Astrocyte (in vitro differentiated cells and primary cell): ENCODE data around the gene COL4A4. TPM values are rescaled to one million over a fixed set of nuclear protein-coding genes. Genes with fewer than 3 reads are reported as not detected.

Experiments used
- DNase-seq: peaks from one replicate; pipeline ENCODE4 v3.0.0-alpha.2; 2010; ENCODE audit warnings: low read depth
- FAIRE-seq: peaks from 2 replicates; lab custom pipeline; 2011; peaks lifted over from hg19 to GRCh38; lab: Jason Lieb, UNC
- H2AFZ ChIP-seq: 2 replicates; pipeline ENCODE4 v1.6.0; 2012; ENCODE audit warnings: low read depth, low read length, inconsistent platforms
- H3K27ac ChIP-seq: 2 replicates; pipeline ENCODE4 v1.5.1; 2011; ENCODE audit warnings: low read depth, low read length, inconsistent platforms
- H3K27me3 ChIP-seq: 2 replicates; pipeline ENCODE4 v1.6.0; 2011; ENCODE audit warnings: low read length, inconsistent platforms; ENCODE audit not compliant: insufficient read depth
- H3K36me3 ChIP-seq: 2 replicates; pipeline ENCODE4 v1.5.1; 2011; ENCODE audit warnings: low read length, inconsistent platforms; ENCODE audit not compliant: insufficient read depth
- H3K4me1 ChIP-seq: 2 replicates; pipeline ENCODE4 v1.5.1; 2011; ENCODE audit warnings: low read length, inconsistent platforms; ENCODE audit not compliant: insufficient read depth
- H3K4me2 ChIP-seq: 2 replicates; pipeline ENCODE4 v1.6.0; 2012; ENCODE audit warnings: low read length, inconsistent platforms
- H3K4me3 ChIP-seq: 2 replicates; pipeline ENCODE4 v1.5.1; 2011; ENCODE audit warnings: low read depth, mild to moderate bottlenecking, low read length, inconsistent platforms; ENCODE audit not compliant: insufficient read depth
- H3K79me2 ChIP-seq: 2 replicates; pipeline ENCODE4 v1.6.0; 2012; ENCODE audit warnings: mild to moderate bottlenecking, low read length, inconsistent platforms; ENCODE audit not compliant: insufficient read depth
- H3K9ac ChIP-seq: 2 replicates; pipeline ENCODE4 v1.6.0; 2012; ENCODE audit warnings: mild to moderate bottlenecking, low read length, inconsistent platforms
- H3K9me3 ChIP-seq: 2 replicates; pipeline ENCODE4 v1.5.1; 2012; ENCODE audit warnings: low read depth, mild to moderate bottlenecking, low read length, inconsistent platforms; ENCODE audit not compliant: insufficient read depth
- H4K20me1 ChIP-seq: 2 replicates; pipeline ENCODE4 v1.6.0; 2012; ENCODE audit warnings: low read length, inconsistent platforms; ENCODE audit not compliant: insufficient read depth
- H3K27ac Mint-ChIP-seq: one replicate; pipeline ENCODE4 v1.8.0; 2021; ENCODE audit warnings: mild to moderate bottlenecking, mixed read lengths; ENCODE audit not compliant: unreplicated experiment
- H3K27me3 Mint-ChIP-seq: one replicate; pipeline ENCODE4 v1.8.0; 2021; ENCODE audit warnings: low read depth, mixed read lengths; ENCODE audit not compliant: unreplicated experiment
- H3K36me3 Mint-ChIP-seq: one replicate; pipeline ENCODE4 v1.8.0; 2021; ENCODE audit warnings: low read depth, mixed read lengths; ENCODE audit not compliant: unreplicated experiment
- H3K4me1 Mint-ChIP-seq: one replicate; pipeline ENCODE4 v1.8.0; 2021; ENCODE audit warnings: low read depth, mixed read lengths; ENCODE audit not compliant: unreplicated experiment
- H3K4me3 Mint-ChIP-seq: one replicate; pipeline ENCODE4 v1.8.0; 2021; ENCODE audit warnings: mild to moderate bottlenecking, moderate library complexity, mixed read lengths; ENCODE audit not compliant: unreplicated experiment
- H3K9me3 Mint-ChIP-seq: one replicate; pipeline ENCODE4 v1.8.0; 2021; ENCODE audit warnings: mild to moderate bottlenecking, mixed read lengths; ENCODE audit not compliant: unreplicated experiment
- EZH2 ChIP-seq: IDR thresholded peaks from 2 replicates; pipeline ENCODE4 v1.6.1; 2012; ENCODE audit warnings: mild to moderate bottlenecking, low read length, inconsistent platforms; ENCODE audit not compliant: insufficient read depth
- total RNA-seq: library from RNA; stranded (reverse); gene quantifications from 2 replicates; pipeline ENCODE4 v1.2.1, GENCODE V29; 2021
- TF ChIP-seq, protein P1 (sequence below): IDR thresholded peaks from 2 replicates; pipeline ENCODE4 v1.5.1; 2011; ENCODE audit warnings: low read depth, mild to moderate bottlenecking, inconsistent platforms, low read length, moderate library complexity; ENCODE audit not compliant: insufficient read depth

COL4A4 gene
- total RNA-seq, 1 donor from 2014 or later, result 0.36 TPM

DNA sequence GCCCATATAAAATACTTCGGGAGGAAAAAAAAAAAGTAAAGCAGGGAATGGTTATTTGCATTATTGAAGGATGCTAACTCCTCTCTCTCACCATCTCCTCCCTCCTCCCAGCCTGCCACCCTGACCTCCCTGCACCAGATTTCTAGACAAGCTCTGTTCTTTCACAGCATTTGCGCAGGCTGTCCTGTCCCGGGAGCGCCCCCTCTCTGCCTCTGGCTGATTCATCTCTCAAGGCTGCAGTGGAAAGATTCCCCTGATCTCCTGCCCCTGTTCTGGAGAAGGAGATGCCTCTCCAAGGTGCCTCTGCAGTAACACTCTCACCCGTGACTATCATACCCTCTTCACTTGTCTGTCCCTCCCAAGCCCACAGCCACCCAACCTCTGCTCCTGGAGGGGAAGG is 38.5 kb downstream of the COL4A4 start:
- Histone ChIP-seq H3K27ac (no peak overlapping the region), H3K27me3 (peaks cover 9% of the 10 kb centered on the region), H3K9me3 (no peaks in the 10 kb centered on the region), H4K20me1 (no peaks in the 10 kb centered on the region), H3K4me2 (no peak overlapping the region), H3K9ac (no peak overlapping the region), H2AFZ (no peak overlapping the region), H3K79me2 (no peaks in the 10 kb centered on the region), H3K4me1 (no peaks in the 10 kb centered on the region), H3K36me3 (no peaks in the 10 kb centered on the region), H3K4me3 (no peak overlapping the region)
- Mint-ChIP-seq H3K27ac (no peak overlapping the region), H3K36me3 (no peaks in the 10 kb centered on the region), H3K4me3 (no peak overlapping the region), H3K4me1 (no peaks in the 10 kb centered on the region), H3K27me3 (peaks cover 11% of the 10 kb centered on the region), H3K9me3 (no peaks in the 10 kb centered on the region)
- TF ChIP-seq, protein P1, sequence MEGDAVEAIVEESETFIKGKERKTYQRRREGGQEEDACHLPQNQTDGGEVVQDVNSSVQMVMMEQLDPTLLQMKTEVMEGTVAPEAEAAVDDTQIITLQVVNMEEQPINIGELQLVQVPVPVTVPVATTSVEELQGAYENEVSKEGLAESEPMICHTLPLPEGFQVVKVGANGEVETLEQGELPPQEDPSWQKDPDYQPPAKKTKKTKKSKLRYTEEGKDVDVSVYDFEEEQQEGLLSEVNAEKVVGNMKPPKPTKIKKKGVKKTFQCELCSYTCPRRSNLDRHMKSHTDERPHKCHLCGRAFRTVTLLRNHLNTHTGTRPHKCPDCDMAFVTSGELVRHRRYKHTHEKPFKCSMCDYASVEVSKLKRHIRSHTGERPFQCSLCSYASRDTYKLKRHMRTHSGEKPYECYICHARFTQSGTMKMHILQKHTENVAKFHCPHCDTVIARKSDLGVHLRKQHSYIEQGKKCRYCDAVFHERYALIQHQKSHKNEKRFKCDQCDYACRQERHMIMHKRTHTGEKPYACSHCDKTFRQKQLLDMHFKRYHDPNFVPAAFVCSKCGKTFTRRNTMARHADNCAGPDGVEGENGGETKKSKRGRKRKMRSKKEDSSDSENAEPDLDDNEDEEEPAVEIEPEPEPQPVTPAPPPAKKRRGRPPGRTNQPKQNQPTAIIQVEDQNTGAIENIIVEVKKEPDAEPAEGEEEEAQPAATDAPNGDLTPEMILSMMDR, result no peak
- TF ChIP-seq EZH2, result no peak
- no peak for FAIRE-seq
- DNase-seq, result no peak

DNA sequence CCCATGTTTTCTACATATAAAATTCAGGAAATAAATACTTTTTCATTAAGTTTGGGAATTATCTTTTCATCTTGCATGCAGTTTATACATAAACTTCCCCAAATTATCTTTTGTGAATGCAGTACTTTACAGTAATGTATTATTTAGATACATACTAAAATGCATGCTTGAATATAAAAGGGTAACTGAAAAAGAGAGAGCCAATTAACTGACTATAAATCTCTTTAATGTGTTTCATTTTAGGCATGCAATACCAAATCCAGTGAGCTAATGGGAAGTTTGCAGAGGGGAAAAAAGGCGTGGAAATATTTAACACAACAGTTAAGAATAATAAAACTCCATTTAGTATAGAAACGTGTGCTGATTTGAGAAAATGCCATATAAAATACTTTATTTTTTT is 39.2 kb downstream of the COL4A4 start:
- Mint-ChIP-seq H3K36me3 (no peaks in the 10 kb centered on the region), H3K9me3 (no peaks in the 10 kb centered on the region), H3K27me3 (peaks cover 11% of the 10 kb centered on the region), H3K4me1 (no peaks in the 10 kb centered on the region), H3K27ac (no peak overlapping the region), H3K4me3 (no peak overlapping the region)
- H4K20me1 ChIP-seq, result no peaks in the 10 kb centered on the region
- H2AFZ ChIP-seq, result no peak overlapping the region
- TF ChIP-seq EZH2, result no peak
- TF ChIP-seq, protein P1, result no peak
- H3K9me3 ChIP-seq, result no peaks in the 10 kb centered on the region
- no peak overlapping the region for H3K9ac ChIP-seq
- H3K4me3 ChIP-seq, result no peak overlapping the region
- no peak overlapping the region for H3K27ac ChIP-seq
- H3K4me2 ChIP-seq, result no peak overlapping the region
- H3K4me1 ChIP-seq, result no peaks in the 10 kb centered on the region
- no peaks in the 10 kb centered on the region for H3K79me2 ChIP-seq
- DNase-seq (no peak), FAIRE-seq (no peak)
- peaks cover 9% of the 10 kb centered on the region for H3K27me3 ChIP-seq
- H3K36me3 ChIP-seq, result no peaks in the 10 kb centered on the region

DNA sequence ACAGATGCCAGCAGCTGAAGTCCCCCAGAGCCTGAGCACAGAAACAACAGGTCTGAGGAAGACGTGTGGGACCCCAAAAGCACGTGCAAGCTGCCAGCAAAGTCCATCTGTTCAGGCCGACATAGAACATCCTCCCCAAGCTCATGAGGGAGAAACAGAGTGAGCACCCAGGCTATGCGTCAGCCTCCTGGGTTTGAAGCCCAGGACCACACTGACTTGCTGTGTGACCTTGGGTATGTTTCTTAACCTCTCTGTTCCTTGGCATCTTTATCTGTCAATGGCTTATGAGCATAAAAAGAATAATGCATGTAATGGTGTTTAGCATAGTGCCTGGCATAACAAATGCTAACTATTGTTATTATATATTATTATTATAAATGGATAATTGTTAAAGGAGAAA is 40.3 kb downstream of the COL4A4 start:
- Histone ChIP-seq H3K79me2 (no peaks in the 10 kb centered on the region), H3K27ac (no peak overlapping the region), H3K36me3 (no peaks in the 10 kb centered on the region), H3K9me3 (no peaks in the 10 kb centered on the region), H3K27me3 (peaks cover 5% of the 10 kb centered on the region), H4K20me1 (no peaks in the 10 kb centered on the region), H3K4me1 (no peaks in the 10 kb centered on the region), H3K4me3 (no peak overlapping the region), H3K9ac (no peak overlapping the region), H3K4me2 (no peak overlapping the region), H2AFZ (no peak overlapping the region)
- DNase-seq (no peak), FAIRE-seq (no peak)
- no peaks in the 10 kb centered on the region for H3K36me3 Mint-ChIP-seq
- H3K4me1 Mint-ChIP-seq, result no peaks in the 10 kb centered on the region
- no peaks in the 10 kb centered on the region for H3K9me3 Mint-ChIP-seq
- no peak overlapping the region for H3K4me3 Mint-ChIP-seq
- H3K27me3 Mint-ChIP-seq, result peaks cover 7% of the 10 kb centered on the region
- TF ChIP-seq EZH2, result no peak
- TF ChIP-seq, protein P1, result no peak
- H3K27ac Mint-ChIP-seq, result no peak overlapping the region
